HUES6 (cell line): ENCODE data around the gene GADD45G.

Experiments
- H3K27ac ChIP-seq: 2 replicates; pipeline ENCODE4 v1.7.0; 2013; ENCODE audit warnings: low read depth, mild to moderate bottlenecking, low read length, inconsistent platforms
- H3K27me3 ChIP-seq: 2 replicates; pipeline ENCODE4 v1.6.1; 2013; ENCODE audit warnings: low read length; ENCODE audit not compliant: control insufficient read depth, insufficient read depth
- H3K36me3 ChIP-seq: 2 replicates; pipeline ENCODE4 v1.6.1; 2013; ENCODE audit warnings: low read length; ENCODE audit not compliant: control insufficient read depth, insufficient read depth
- H3K4me1 ChIP-seq: 2 replicates; pipeline ENCODE4 v1.6.1; 2013; ENCODE audit warnings: low read length; ENCODE audit not compliant: control insufficient read depth, insufficient read depth
- H3K4me3 ChIP-seq: 2 replicates; pipeline ENCODE4 v1.5.1; 2013; ENCODE audit warnings: low read depth, low read length
- H3K9ac ChIP-seq: one replicate; pipeline ENCODE4 v1.6.1; 2013; ENCODE audit warnings: mild to moderate bottlenecking, low read length
- H3K9me3 ChIP-seq: 2 replicates; pipeline ENCODE4 v1.6.1; 2013; ENCODE audit warnings: low read depth, low read length; ENCODE audit not compliant: control insufficient read depth, insufficient read depth

GADD45G gene

DNA sequence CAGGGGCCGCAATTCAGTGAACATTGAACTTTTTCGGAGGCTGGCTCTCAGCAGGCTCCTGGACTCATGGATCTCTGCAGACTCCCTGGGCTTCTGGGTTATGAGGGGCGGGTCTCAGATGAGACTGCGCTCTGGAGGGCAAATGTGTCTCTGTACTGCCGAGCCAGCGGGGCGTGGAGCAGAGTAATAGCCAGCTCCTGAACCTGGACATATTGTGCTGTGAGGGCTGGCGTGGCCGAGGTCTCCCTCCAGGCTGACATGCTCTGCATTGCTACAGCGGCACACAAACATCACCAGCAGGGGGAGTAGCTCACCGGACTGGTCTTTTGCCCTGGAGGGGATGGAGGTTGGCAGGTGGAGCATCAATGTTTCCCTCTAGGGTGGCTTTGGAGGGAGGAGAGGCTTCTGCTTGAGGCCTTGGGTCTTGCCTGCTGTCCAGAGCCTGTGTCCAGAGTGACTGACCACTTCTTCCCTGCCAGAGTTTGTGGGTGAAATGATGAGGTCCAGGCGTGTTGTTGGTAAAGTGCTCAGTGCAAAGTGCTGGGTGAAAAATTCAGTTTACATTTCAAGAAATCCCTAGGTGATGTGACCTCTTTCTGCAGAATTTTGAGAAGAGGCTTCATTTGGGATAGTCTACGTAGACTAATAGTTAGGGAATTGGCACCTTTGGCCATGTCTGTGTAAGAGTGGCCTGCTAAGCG, 10.9 kb upstream of the GADD45G start:
- H3K9me3 ChIP-seq: no peaks in the 10 kb centered on the region
- no peak overlapping the region for H3K9ac ChIP-seq
- no peak overlapping the region for H3K27ac ChIP-seq
- H3K4me3 ChIP-seq: no peak overlapping the region
- H3K36me3 ChIP-seq: no peaks in the 10 kb centered on the region
- 0 out of 2 replicates have a peak, but pooled peaks cover 3% of the 10 kb centered on the region for H3K27me3 ChIP-seq
- H3K4me1 ChIP-seq: peaks cover 12% of the 10 kb centered on the region

- H3K27ac ChIP-seq: no peak overlapping the region
- peaks cover 12% of the 10 kb centered on the region for H3K4me1 ChIP-seq
- H3K9me3 ChIP-seq: no peaks in the 10 kb centered on the region
- 0 out of 2 replicates have a peak, but pooled peaks cover 3% of the 10 kb centered on the region for H3K27me3 ChIP-seq
- H3K9ac ChIP-seq: no peak overlapping the region
- no peaks in the 10 kb centered on the region for H3K36me3 ChIP-seq
- no peak overlapping the region for H3K4me3 ChIP-seq
Measured at GRCh38 chr9:89594811-89595550, 9.8 kb upstream of the GADD45G start.

DNA sequence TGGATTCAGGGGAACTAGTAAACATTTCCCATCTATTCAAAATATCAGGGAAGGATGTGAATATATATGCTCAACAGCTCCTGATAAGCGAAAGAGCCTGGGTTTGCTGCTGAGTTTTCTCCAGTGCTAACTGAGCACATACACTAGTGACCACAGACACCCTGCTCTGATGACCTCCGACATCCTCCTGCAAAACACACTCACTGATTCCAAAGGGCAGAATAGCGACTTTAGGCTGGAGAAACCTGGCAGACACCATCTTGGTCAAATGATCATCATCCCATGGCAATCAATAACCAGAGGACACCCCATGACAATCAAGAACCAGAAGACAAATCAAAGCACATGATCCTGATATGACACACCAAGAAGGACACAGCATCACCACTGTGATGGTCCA, 9.2 kb upstream of the GADD45G start:
- peaks cover 9% of the 10 kb centered on the region; the same call in 1 of the 2 replicates for H3K27me3 ChIP-seq
- no peak overlapping the region for H3K27ac ChIP-seq
- H3K9me3 ChIP-seq: no peaks in the 10 kb centered on the region
- no peak overlapping the region for H3K4me3 ChIP-seq
- H3K36me3 ChIP-seq: no peaks in the 10 kb centered on the region
- no peak overlapping the region for H3K9ac ChIP-seq
- H3K4me1 ChIP-seq: peaks cover 12% of the 10 kb centered on the region

DNA sequence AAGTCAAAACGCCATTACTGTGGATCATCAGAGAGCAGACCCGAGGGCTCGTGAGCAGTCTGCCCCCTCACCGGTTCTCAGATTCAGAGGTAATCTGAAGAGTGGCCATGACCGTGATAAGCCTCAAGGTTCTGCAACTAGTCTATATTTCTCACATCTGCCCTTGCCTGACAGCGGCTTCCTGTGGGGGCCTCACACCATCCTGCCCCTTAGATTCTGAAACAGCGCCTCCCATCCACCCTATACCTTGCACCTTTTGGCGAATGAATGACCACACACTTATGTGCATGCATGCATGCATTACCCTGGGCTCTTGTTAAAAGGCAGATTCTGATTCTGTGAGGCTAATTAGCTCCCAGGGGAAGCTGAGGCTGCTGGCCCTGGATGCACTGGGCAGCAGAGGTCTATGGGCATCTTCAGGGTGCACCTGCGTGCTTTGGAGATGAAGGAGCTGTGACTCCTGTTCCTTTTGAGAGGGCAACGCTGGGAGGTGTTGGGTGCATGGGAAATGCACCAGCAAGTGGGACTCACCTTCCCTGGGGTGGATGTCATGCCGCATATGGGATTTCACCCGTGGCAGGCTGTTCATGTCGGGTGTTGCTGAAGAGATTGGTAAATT, 7.8 kb upstream of the GADD45G start:
- Histone ChIP-seq H3K4me3 (no peak overlapping the region), H3K9ac (no peak overlapping the region), H3K4me1 (peaks cover 12% of the 10 kb centered on the region), H3K27ac (no peak overlapping the region), H3K36me3 (no peaks in the 10 kb centered on the region), H3K27me3 (peaks cover 15% of the 10 kb centered on the region; the same call in 1 of the 2 replicates), H3K9me3 (no peaks in the 10 kb centered on the region)

DNA sequence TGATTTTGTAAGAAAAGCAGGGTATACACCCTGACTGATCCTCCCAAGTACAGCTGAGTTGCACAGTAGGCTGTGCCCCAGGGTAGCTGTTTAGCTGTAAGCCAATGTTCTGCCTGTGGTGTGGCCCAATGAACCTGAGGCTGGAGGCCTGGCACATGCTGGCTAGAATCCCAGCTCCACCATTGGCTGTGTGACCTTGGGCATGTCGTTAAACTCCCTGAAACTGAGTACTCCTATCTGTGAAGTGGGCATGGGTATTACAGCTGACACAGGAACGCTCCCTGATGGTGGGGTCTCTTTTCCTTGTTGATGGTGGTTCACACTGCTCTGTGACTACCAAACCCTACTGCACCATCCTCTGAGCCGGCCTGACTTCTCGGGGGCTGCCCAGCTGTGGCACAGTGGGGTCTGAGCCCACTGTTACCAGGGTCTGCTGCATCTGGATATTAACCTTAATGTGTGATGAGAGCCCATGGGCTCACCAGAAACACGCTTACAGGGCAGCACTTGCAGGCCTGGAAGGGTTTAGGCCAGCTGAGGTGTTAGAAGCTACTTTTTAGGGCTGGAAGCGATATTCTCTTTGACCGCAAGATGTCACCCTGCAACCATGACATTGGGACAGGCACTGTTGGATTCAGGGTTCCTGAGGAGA, 7.0 kb upstream of the GADD45G start:
- peaks cover 15% of the 10 kb centered on the region; the same call in 1 of the 2 replicates for H3K27me3 ChIP-seq
- no peak overlapping the region for H3K27ac ChIP-seq
- H3K9ac ChIP-seq: no peak overlapping the region
- H3K4me1 ChIP-seq: peaks cover 8% of the 10 kb centered on the region
- H3K4me3 ChIP-seq: no peak overlapping the region
- no peaks in the 10 kb centered on the region for H3K36me3 ChIP-seq
- no peaks in the 10 kb centered on the region for H3K9me3 ChIP-seq

DNA sequence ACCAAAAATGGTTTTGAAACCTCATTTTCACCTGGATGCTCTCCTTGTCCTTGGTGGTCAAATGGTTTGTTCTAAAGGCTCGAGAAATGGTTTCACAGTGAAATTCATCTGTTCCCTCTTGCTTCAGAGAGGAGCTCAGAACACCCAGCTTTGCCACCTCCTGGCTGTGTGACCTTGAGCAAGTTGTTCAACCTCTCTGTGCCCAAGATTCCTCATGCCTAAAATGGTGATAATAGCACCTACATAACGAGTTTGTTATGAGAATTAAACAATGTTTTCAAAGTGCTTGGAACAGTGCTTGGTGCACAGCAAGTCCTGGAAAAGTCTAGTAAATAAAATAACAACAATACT, 6.5 kb upstream of the GADD45G start:
- peaks cover 17% of the 10 kb centered on the region; the same call in 1 of the 2 replicates for H3K27me3 ChIP-seq
- no peaks in the 10 kb centered on the region for H3K9me3 ChIP-seq
- peaks cover 7% of the 10 kb centered on the region for H3K4me1 ChIP-seq
- H3K36me3 ChIP-seq: no peaks in the 10 kb centered on the region
- no peak overlapping the region for H3K4me3 ChIP-seq
- no peak overlapping the region for H3K9ac ChIP-seq
- H3K27ac ChIP-seq: no peak overlapping the region

- no peaks in the 10 kb centered on the region for H3K9me3 ChIP-seq
- H3K9ac ChIP-seq: no peak overlapping the region
- H3K27ac ChIP-seq: no peak overlapping the region
- no peaks in the 10 kb centered on the region for H3K36me3 ChIP-seq
- H3K4me1 ChIP-seq: peaks cover 7% of the 10 kb centered on the region; the same call in 1 of the 2 replicates
- peaks cover 19% of the 10 kb centered on the region; the same call in 1 of the 2 replicates for H3K27me3 ChIP-seq
- H3K4me3 ChIP-seq: no peak overlapping the region
Measured at GRCh38 chr9:89598926-89599325, 5.9 kb upstream of the GADD45G start.

DNA sequence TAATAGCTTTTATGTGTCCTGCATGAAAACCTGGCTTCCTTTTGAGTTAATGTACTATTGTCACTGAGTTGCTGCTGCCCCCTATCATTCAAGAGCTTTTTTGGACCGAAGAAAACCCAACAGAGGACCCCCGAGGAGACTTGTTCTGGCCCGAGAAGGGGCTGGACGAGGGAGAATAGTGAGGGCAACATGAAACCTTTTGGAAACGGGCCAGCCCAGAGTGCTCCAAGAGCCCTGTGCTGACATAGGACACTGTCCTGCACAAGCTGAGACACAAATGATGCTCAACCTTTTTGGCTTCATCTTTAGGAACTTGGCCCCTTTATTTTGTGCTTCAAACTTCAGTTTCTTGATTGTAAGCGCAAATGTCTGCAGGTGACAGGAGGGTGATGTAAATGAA, 4.0 kb upstream of the GADD45G start:
- peaks cover 25% of the 10 kb centered on the region for H3K27me3 ChIP-seq

GRCh38 chr9:89601306-89601705, 3.5 kb upstream of the GADD45G start:
- Histone ChIP-seq H3K9me3 (no peaks in the 10 kb centered on the region), H3K9ac (no peak overlapping the region), H3K27me3 (peaks cover 28% of the 10 kb centered on the region), H3K36me3 (no peaks in the 10 kb centered on the region; the same call in 1 of the 2 replicates), H3K27ac (no peak overlapping the region), H3K4me1 (peaks cover 14% of the 10 kb centered on the region), H3K4me3 (no peak overlapping the region)

More for the DNA sequence above, 4.0 kb upstream of the GADD45G start:
- Histone ChIP-seq H3K4me1 (peaks cover 11% of the 10 kb centered on the region; the same call in 1 of the 2 replicates), H3K9ac (no peak overlapping the region), H3K27ac (no peak overlapping the region), H3K9me3 (no peaks in the 10 kb centered on the region), H3K36me3 (no peaks in the 10 kb centered on the region; the same call in 1 of the 2 replicates), H3K4me3 (no peak overlapping the region)

DNA sequence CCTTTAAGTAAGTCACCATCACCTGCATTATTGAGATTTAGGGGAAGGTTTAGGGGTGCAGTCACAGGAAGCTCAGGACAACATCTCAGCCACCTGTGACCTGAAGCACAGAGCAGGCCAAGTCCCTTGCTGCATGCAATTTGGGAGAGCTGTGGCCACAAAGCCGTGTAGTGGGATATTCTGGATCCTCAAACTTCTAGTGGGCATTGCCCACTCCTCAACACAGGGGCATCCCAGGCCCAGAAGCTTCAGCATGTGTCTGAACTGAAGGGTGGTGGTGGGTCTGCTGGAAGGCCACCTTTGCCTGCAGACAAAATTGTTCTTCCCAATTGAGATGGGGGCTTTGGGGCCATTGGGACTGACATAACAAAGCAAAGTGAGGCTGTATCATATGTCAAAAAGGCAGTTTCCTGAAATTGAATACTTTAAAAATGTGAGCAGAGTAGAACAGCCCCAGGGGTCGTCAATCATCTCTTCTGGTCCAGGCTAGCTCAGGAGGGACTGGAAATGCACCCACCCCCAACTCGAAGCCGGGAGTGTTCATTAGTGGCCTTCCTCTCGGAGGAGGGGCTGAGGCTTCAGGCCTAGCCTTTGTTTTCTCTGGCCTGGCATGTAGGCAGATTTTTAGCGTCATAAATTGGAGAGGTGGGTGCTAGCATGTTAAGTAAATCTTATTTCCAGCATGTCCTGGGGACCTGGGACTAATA, 2.8 kb upstream of the GADD45G start:
- Histone ChIP-seq H3K27ac (no peak overlapping the region), H3K27me3 (peaks cover 31% of the 10 kb centered on the region)

More for the DNA sequence above, 2.8 kb upstream of the GADD45G start:
- Histone ChIP-seq H3K4me1 (peaks cover 20% of the 10 kb centered on the region), H3K9me3 (no peaks in the 10 kb centered on the region), H3K4me3 (no peak overlapping the region), H3K9ac (no peak overlapping the region), H3K36me3 (no peaks in the 10 kb centered on the region; the same call in 1 of the 2 replicates)
